Hepatic stellate cell (primary cell): Measurements from ENCODE around the gene CRABP2.

Source experiments
- DNase-seq: peaks from one replicate; pipeline ENCODE4 v3.0.0; 2011; ENCODE audit warnings: low spot score

The CRABP2 gene

DNA sequence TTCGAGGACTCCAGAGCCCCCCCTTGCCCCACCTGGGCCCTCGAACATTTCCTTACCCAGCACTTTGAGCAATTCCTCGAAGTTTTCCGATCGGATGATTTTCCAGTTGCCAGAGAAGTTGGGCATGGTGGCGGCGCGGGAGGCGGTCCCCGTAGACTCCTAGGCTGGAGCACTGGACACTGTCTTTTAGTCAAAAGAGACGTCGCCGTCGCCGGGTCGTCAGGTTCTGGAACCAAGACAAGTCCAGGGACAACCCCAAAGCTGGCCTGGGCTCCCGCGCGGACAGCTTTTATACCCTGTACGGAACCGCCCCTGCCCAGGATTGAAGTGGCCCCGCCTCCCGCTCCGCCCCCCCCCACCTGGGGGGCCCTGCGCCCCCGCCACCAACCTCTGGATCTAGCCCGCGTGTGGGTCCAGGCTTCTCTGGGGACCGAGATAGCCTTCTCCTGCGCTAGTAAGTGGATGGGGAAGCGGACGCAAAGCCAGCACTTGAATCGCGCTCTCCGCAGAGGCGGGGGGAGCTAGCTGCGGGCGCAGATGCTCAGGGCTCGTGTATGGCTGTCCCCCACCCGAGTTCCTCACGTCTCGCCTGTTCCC is at the start of gene CRABP2:
TSS of gene CRABP2 (minus strand) at position 263 of the 597 bp plus-strand sequence. CDS start at position 126, 137 bp downstream.
- DNase-seq = no peak

DNA sequence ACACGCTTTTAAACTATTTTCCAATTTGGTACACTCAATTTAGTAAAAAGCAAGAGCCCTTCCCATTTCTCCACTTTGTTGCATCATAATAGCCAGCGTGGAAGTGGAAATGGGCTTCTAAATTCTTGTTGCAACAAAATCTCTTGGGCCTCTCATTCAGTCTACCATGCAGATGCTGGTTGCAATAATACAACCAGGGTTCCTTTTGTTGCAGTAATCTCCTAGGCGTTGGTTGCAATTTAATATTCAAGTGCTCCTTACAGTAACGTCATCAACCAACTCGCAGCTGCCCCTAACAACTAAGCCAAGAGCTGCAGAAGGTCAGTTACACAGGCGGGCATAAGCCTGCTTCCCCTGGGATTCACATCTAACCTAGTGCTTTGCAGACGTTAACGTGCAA is 48.8 kb upstream of the CRABP2 start:
- DNase-seq = no peak

DNA sequence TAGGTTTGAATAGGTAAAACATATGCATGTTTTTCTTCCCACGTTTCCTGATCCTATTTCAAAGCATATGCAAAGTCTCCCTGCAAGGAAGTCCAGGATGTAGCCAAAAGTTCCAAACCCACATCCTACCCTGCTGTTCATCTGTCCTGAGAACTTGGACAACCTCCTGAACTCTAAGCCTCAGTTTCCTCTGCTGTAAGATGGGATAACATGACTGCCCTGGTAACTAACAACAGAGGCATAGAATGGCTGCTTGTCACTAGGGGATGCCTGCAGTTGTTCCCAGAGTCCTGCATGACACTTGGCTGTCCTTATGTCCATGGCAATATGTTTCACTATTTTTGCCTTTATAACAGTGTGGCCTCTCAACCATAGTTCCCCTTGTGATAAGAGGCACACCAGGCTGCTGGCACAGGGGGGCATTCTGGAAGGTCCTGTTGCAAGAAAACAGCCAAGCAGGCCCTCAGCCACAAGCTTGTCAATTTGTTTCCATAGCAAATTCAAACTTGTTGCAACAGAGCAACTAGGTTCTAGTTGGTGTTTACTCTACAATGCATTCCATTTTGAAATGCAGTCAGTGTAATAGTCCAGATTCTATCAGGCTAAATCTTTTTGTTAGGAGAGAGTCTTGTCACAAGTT is 47.6 kb upstream of the CRABP2 start:
- peak; percentile 36 for DNase-seq

DNA sequence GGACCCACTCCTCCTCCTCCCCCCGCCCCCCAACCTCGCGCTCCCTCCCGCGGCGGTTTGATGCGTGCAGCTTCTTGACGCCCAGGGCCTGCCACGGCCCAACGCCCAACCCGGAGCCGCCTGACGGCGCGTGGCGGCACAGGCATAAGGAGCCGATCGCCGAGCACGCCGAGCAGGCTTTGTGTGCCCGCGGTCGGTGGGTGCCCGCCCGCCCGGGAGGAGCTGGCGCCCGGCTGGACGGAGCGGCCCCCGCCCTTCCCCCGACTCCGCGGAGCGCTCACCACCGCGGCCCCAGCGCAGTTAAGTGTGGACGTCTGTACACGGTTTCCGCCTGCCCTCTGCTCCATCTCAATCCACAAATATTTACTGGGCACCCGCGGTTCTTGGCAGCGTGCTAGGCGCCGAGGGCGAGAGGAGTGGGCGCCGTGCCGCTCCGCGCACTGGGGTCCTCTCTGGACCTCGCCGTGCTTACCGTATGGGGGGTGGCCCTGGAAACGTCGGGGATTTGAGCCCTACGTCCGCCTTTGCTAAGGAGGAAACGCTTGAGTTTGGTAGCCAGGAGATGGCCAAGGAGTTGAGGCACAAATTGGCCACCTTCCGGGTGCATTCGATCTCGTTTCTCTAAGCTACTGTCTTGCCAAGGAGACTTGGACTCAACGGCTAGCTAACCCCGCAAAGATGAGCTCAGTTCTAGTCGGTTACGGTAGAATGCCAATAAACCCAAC is 46.5 kb upstream of the CRABP2 start:
- peak; percentile 93 for DNase-seq

DNA sequence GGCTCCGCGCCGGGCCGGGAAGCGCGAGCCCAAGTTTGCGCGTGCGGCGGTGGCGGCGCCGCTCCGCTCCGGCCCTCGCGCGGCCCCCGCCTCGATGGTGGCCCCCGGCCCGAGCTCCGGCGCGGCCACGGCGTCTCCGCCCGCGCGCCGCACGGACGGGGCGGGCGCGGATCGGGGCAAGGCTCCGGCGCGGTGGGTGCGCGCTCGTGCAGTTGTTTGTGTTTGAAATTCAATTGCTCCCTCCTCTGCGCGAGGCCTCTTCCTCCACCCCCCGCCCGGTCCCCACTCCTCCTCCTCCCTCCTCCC is 46.0 kb upstream of the CRABP2 start, which contains the start of gene HDGF:
TSS of gene HDGF (minus strand) at position 225 of the 306 bp plus-strand sequence. CDS start 246 bp downstream, outside the sequence.
- no peak for DNase-seq

DNA sequence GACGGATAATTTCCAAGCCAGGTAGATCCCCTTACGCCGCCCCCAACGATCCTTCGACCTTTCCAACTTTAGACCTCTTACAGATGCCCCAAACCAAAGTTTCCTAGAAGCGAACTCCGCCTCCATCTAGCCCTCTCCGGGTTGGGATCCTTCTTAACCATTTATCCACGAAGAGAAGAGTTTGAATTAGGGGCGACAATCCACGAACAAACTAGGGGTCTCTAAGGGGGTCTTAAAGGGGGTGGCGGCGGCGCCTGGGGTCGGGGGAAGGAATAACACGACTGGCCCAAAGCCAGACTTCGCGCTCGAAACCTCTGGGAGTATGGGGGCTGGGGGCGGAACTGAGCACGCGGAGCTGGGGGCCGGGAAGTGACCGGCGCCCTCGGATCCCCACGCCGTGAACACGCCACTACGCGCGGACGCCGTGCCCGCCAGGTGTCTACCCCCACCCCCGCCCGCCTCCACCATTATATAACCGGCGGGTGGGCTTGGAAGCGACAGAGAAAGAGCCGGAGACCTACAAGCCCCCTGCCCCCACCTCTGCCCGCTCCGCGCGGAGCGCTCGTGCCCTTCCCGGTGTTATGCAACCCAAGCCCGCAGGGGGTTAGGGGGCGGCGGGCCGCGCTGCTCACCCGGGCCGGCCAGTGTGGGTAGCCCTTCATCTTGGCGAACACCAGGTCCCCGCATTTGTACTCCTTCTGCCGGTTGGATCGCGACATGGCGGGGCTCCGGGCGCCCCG is 45.5 kb upstream of the CRABP2 start:
- DNase-seq = peak; percentile 52

DNA sequence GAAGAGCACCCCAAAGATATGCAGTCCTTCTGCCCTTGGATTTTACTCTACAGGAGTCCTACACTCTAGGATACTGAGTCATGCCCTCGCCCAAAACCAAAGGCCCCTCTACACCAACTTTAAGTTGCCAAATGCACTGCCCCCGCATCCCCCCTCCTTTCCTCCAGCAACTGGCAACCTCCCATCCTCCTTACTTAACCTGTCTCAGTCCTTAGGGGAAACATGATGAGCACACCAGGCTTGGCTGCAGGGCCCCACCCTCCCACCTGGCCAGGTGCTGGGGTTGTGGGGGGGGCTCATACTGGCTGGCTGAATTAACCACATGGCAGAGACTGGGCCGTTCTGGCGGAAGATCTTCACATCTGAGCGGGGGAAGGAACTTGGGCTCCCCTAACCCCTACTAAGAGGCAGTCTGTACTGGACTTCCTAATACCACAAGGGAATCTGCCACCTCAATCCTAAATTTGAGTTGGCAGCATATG is 44.8 kb upstream of the CRABP2 start:
- no peak for DNase-seq

DNA sequence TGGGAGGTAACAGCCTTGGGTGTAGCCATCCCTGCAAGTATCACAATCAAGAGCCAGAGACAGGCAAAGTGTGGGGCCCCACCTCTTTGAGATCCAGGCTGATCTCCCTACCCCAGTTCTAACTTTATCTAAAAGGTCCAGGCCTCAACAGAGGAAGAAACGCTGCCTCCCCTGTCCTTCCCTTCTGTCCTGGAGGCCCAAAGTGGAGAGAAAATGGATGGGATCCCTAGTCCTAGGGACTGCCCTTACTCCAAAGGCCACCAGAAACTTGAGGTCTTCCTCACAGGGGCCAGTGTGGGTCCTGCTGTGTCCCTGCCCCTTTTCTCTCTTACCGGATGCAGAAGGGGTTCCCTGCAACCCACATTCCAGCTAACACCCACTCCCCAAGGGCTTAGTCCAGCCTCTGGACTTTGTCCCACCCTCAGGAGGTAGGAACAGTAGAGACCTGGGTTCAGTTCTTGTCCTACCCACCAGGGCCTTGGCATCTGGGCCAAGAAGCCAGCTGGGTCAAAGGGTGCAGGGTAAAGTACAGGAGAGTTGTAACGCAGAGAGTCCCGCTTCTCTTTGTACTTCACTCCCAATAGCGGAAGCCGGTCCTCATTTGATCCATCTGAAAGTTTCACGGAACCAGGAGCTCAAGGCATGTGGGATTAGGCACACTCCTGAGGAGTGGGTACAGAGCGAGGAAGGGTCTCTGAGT is 44.2 kb upstream of the CRABP2 start:
- no peak for DNase-seq

DNA sequence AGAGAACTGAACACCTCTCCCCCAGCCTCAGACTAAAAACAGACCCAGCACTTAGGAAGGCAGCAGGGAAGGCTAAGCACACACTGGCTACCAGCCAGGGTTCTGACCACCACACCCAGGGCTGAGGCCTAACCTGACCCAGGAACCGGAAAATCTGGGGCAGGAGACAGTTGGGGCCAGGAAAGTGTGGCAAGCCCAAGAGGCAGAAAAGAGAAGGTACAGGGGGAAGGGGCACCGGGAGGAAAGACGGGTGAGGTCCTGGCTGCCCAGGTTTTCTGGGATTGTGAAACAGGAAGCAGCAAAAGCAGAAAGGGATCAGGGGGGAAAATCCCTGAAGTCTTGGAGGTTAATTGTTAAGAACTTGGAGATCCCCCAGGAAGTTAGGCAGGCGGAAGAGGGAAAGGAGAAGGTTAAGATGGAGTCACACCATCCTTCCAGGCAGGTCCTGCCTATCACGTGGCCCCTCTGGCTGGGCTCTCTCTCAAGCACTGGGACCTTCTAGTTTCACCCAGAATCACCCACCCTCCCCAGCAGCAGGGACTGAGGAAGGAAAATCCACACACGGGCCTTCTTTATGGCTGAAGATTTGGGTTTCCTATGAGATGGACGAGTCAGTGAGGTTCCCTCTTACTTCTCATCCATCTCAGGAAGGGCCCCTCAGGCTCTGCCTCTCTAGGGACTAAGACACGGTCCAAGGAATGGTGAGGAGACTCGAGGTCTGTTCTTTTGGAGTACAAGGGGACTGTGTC is 43.5 kb upstream of the CRABP2 start:
- DNase-seq = no peak

DNA sequence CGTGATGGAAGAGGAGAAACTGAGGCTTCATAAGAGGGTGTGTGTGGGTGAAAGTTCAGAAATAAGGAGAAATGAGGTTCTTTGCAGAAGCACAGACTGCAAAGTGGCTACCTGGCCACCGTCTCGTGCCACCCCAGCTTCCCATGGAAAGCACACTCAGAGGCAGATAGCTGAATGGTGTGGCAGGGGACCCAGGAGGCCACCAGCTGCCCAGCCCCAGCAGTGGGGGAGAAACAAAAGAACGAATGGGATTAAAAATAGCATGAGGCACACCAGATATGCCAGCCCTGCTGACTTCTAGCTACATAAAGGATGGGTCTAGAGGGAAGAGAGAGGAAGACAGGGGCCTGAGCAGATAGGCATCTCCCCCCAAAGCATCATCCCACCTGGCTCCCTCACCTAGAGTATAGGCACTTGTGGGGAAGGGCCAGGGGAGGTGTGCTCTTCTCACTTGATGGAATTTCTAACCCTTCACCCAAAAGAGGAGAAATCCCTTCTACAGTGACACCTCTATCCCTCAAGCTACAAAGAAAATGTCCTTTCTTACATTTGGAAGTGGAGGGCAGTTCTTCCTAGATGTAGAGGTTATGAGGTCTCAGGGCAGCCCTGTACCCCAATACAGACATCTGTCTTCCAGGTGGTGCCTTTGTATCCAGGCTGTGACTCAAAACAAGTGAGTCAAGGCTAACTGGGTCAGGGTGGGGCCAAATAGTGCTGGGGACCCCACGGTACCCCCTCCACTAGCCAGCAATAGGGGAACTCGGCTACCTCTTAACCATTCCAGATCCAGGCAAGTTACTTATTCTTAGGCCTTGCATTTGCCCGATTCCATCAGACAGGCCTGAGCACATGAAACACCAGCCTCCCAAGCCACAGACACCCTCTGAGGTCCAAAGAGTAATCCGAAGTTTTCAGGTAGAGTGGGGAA is 42.6 kb upstream of the CRABP2 start:
- no peak for DNase-seq

DNA sequence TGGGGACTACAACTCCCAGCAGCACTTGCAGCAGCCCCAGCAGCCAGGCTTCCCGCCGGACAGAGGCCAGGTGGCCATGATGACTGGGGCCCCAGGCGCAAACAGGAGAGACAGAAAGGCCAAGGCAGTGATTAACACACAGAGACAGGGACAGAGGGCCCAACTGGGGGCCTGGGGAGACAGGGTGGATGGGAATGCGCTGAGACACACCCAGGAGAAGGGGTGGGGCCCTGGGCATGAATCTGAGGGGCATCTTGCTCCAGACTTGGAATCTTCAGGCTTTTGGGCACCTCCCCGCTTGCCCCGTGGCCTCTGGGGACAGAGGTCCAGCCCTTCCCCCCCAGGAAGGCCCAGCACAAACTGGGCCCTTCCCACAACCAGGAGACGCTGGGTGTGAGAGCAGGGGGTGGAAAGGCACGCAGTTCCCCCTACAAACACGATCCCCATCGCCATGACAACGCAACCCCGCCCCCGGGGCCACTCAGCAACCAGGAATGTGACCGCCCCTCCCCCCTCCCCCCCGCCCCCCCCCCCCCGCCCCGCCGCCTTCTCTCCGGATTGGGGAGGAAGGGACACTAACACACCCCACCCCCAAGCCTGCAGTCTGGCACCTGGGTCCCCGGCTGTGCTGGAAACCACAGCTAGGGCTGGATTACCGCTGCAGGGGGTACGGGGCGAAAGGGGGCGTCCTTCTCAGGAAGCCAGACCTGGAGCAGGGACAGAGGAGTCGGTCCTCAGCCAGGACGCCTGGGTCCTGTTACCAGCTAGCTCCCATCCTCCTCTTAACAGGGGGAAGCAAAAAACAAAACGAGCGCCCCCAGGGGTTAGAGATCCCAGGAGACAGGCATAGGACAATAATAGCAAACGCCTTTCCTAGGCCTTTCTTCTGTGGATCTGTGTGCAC is 41.6 kb upstream of the CRABP2 start:
- peak; percentile 99 for DNase-seq

DNA sequence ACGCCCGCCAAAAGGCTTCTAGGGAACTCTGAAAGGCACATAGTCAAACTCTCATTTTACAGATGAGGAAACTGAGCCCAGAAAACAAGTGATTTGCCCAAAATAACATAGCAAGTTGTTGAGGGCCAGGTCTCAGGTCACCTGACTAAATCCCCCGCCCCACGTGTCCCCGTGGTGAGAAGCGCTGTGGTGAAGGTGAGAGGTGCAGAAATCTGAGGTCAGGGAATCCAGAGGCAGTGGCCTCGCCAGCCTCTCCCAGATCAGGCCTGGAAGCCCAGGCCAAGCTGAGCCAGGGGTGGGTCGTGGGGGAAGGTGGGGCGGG is 41.0 kb upstream of the CRABP2 start:
- DNase-seq = no peak

DNA sequence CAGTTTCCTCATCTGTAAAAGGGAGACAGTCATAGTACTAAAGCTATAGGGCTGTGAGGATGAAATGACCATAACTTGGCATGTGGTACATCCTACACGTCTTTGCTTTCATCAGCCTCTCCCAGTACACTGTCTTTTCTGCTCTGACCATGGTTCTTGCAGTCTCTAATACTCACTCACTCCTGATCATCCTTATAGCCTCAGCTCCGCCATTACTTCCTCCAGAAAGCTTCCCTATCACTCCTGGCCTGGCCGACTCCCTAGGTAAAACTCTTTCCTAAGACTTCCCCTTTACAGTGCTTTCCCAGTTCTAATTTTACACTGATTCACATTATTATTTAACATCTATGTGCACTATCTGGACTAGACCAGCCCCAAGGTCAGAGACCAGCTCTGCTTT is 40.5 kb upstream of the CRABP2 start:
- DNase-seq = no peak

DNA sequence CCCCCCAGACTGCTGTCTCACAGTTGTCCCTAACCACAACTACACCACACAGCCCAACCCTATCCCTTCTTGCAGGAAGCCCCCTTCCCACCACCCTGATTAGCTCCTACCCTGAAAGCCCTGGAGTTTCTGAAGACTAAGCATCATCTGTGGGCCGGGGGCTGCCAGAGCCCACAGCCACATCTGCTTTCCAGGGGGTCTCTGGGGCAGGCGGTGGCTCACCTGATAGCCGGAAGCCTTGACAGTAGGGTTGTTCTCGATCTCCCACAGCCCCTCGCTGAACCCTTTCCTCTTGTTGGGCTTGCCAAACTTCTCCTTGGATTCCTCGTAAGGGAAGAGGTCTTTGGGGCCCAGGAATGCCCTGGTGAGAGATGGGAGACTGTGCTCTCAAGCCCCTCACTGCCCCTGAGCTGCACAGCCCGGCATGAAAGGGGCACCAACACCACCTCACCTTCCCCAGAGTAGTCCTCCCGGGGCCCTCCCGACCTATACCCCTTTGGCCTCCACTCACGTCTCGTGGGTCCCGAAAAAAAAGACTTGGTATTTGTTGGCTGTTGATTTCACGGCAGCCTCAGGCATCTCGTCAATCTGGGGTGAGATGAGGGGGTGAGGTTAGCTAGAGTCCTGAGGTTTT is 39.5 kb upstream of the CRABP2 start:
- no peak for DNase-seq

DNA sequence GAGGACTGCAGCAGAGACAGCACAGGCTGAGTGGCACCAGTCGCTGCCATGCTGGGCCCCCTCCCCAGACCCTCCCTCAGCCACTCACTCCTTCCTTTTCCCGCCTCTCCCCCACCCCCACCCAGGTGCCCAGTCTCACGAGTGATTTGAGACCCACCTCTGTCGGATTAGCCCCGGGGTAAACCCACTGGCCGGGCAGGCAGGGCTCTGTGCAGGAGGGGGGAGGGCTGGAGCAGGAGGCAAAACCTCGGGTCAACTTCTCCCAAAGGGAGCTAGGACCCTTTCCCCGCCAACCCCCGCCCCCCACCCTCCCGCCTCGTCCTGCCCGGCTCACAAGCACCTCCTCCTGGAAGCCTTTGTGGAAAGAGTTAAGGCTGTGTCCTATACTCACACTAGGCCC is 39.0 kb upstream of the CRABP2 start:
- DNase-seq = no peak

DNA sequence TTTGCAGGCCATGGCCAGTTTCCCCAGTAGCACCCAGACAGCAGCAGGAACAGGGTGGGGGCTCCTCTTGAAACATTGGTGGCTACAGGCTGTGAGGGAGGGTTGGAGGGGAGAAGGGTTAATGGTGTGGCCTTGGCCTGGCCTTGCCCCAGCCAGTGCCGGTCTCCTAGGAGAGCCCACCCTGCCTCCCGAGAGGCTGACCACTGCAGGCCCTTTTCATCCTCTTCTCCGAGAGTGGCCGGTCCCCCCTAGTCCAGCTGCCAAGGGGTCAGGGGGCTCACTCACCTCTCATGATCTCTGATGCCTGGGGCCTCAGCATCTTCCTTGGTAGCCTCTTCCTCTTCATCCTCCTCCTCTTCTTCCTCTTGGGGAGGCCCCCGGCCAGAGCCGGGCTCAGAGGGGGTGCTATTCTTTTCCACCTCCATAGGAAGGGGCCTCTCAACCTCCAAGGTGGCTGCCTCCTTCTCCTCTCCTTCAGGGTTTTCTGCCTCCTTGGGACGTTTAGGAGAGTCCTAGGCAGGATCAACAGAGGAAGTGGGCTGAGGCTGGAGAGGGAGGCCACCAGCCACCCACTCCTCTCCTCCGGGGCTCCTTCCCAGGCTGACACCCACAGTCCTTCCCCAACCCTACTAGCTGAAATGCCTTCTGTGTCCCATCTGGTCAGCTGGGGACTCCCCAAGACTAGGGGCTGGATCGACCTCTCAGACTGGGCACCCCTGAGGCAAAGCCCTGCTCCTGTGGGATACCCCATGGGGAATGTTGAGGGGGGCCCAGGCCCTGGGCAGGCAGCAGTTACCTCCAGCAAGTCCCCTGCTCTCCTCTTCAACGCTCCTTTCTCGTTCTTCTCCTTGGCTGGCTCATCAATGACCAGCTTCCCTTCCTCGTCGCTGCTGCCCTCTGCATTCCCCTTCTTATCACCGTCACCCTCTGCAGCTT is 38.3 kb upstream of the CRABP2 start:
- no peak for DNase-seq

DNA sequence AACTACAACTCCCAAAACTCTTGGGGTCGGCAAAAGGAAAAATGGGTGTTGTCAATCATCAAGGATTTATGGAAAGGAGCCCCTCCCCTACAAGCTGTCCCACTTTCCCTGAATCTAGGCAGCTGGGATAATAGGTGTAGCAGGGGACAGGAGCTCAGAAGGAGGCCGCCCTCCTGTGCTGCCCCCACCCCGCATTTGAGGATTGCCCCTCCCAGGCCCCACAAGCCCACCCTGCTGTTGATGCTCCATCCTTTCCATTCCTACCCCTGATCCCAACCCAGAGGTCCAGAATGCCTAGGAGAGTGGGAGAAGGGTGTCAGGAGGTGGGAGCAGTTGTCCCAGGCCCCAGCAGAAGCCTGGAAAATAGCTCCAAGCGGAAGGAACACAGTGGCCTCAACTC is 37.4 kb upstream of the CRABP2 start:
- DNase-seq = no peak

DNA sequence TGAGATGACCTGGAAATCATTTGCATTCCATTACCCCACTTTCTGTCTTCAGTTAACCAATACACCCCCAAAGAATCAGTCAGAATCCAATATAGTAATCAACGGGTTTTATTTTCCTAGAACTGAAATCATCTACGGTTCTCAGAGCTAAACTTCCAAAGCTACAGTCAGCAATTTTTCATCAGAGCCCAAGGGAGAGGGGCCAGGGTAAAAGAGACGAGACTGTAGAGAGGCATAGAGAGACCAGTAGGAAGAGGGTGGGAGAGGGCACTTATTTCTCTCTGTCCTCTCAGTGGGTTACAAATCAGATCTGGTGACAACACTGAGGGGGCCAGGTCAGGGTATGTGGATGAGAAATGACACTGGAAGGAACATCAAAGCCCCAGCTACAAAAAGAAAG is 36.6 kb upstream of the CRABP2 start:
- no peak for DNase-seq
